OCI-LY1 (cell line): ENCODE results near the gene FITM2.

Experiments
- CTCF ChIP-seq: fragments of 200-600 bp; sonication (generic), shearing (Covaris generic); IDR thresholded peaks from 2 replicates; pipeline ENCODE4 v1.5.1; 2017; ENCODE audit warnings: mild to moderate bottlenecking, antibody characterized with exemption, low read length, moderate library complexity, mixed read lengths
- EZH2 ChIP-seq: fragments of 200-600 bp; sonication (generic), shearing (Covaris generic); IDR thresholded peaks from 2 replicates; pipeline ENCODE4 v1.8.0; 2017; ENCODE audit warnings: borderline replicate concordance, mixed run types, mild to moderate bottlenecking, antibody characterized with exemption, low read length, moderate library complexity, mixed read lengths

GRCh38 chr20:44336725-44337380 lies 25.9 kb upstream of the FITM2 start, which contains the start of gene R3HDML:
- TF ChIP-seq CTCF (no peak), EZH2 (no peak)
